Endothelial cell of umbilical vein (primary cell): ENCODE measurements around the gene TMPRSS15. TPM values are rescaled to one million over a fixed set of nuclear protein-coding genes. Genes with fewer than 3 reads are reported as not detected.

ENCODE experiments used
- BruUV-seq: library from RNA; stranded (reverse); fragments of 400-500 nt; replicated peaks from 2 replicates; lab custom pipeline; 2021; lab: Mats Ljungman, UMichigan
- CTCF ChIA-PET: fragments of 300-600, 350-600 bp; sonication (Branson Sonifier 250); formaldehyde crosslinking; loops from one replicate; lab custom pipeline; 2021; ENCODE audit warnings: antibody characterized with exemption, inconsistent platforms; lab: Charles Lee
- POLR2A ChIA-PET: fragments of 300-600, 350-600 bp; sonication (Branson Sonifier 250); formaldehyde crosslinking; loops from one replicate; lab custom pipeline; 2021; ENCODE audit warnings: antibody characterized with exemption, inconsistent platforms; lab: Charles Lee
- DNase-seq: peaks from one replicate; pipeline ENCODE4 v3.0.0-alpha.2; 2011; ENCODE audit warnings: low read depth, low spot score
- FAIRE-seq: peaks from 2 replicates; lab custom pipeline; 2011; peaks lifted over from hg19 to GRCh38; lab: Jason Lieb, UNC
- H2AFZ ChIP-seq: 2 replicates; pipeline ENCODE4 v1.6.0; 2012; ENCODE audit warnings: low read depth, low read length, control low read depth, inconsistent platforms
- H3K27ac ChIP-seq: 2 replicates; pipeline ENCODE4 v1.5.1; 2011; ENCODE audit warnings: low read depth, mild to moderate bottlenecking, control low read depth, low read length, moderate library complexity; ENCODE audit not compliant: insufficient read depth
- H3K27me3 ChIP-seq, 2 experiments: 2 replicates each; pipeline versions ENCODE4 v1.6.0 to v1.6.1; 2011; ENCODE audit warnings: low read length in 2 of 2, mixed read lengths in 1 of 2; ENCODE audit not compliant: control insufficient read depth in 2 of 2, insufficient read depth in 2 of 2
- H3K36me3 ChIP-seq, 2 experiments: 2 replicates in 1 of 2; 3 replicates in 1 of 2; pipeline ENCODE4 v1.5.1; 2011; ENCODE audit warnings: low read length in 2 of 2, mild to moderate bottlenecking in 1 of 2, moderate library complexity in 1 of 2; ENCODE audit not compliant: control insufficient read depth in 2 of 2, insufficient read depth in 2 of 2; ENCODE audit errors: extremely low read depth in 1 of 2
- H3K4me1 ChIP-seq: 3 replicates; pipeline ENCODE4 v1.5.1; 2011; ENCODE audit warnings: mild to moderate bottlenecking, low read length; ENCODE audit not compliant: control insufficient read depth, insufficient read depth; ENCODE audit errors: extremely low read depth
- H3K4me2 ChIP-seq: 2 replicates; pipeline ENCODE4 v1.6.1; 2011; ENCODE audit warnings: low read length, control low read depth, mixed read lengths; ENCODE audit not compliant: insufficient read depth
- H3K4me3 ChIP-seq, 3 experiments: fragments of 200-600 bp in 1 of 3; sonication (generic), shearing (Covaris generic) in 1 of 3; replicated peaks in 1 of 3; 2 replicates each; pipeline ENCODE4 v1.5.1; 2011 to 2016; ENCODE audit warnings: control low read depth in 3 of 3, low read length in 3 of 3, mild to moderate bottlenecking in 2 of 3, inconsistent platforms in 1 of 3, low read depth in 1 of 3, moderate library complexity in 1 of 3; ENCODE audit not compliant: insufficient read depth in 1 of 3
- H3K79me2 ChIP-seq: 2 replicates; pipeline ENCODE4 v1.6.0; 2012; ENCODE audit warnings: low read length, inconsistent platforms; ENCODE audit not compliant: control insufficient read depth, insufficient read depth
- H3K9ac ChIP-seq: replicated peaks from 2 replicates; pipeline ENCODE3; 2011; ENCODE audit warnings: low read length, control low read depth; ENCODE audit not compliant: insufficient read depth; ENCODE audit errors: extremely low read depth
- H3K9me1 ChIP-seq: replicated peaks from 3 replicates; pipeline ENCODE4 v1.6.0; 2011; ENCODE audit warnings: mild to moderate bottlenecking, low read length; ENCODE audit not compliant: control insufficient read depth, insufficient read depth; ENCODE audit errors: extremely low read depth
- H3K9me3 ChIP-seq: replicated peaks from 2 replicates; pipeline ENCODE4 v1.5.1; 2012; ENCODE audit warnings: low read length, inconsistent platforms; ENCODE audit not compliant: control insufficient read depth, insufficient read depth
- H4K20me1 ChIP-seq: replicated peaks from 2 replicates; pipeline ENCODE3; 2011; ENCODE audit warnings: mild to moderate bottlenecking, low read length; ENCODE audit not compliant: control insufficient read depth, insufficient read depth; ENCODE audit errors: extremely low read depth
- CTCF ChIP-seq, 2 donors: IDR thresholded peaks; 1 replicate in 1 of 2; 2 replicates in 1 of 2; pipeline ENCODE4 v1.5.1; 2011; ENCODE audit warnings: low read length in 2 of 2, mild to moderate bottlenecking in 2 of 2, moderate library complexity in 2 of 2, control low read depth in 1 of 2, inconsistent platforms in 1 of 2, low read depth in 1 of 2; ENCODE audit not compliant: insufficient read depth in 1 of 2; ENCODE audit errors: extremely low read depth in 1 of 2
- EZH2 ChIP-seq: IDR thresholded peaks from 2 replicates; pipeline ENCODE4 v1.6.1; 2012; ENCODE audit warnings: borderline replicate concordance, low read depth, mild to moderate bottlenecking, moderate library complexity, low read length, inconsistent platforms; ENCODE audit not compliant: severe bottlenecking
- FOS ChIP-seq: IDR thresholded peaks from 2 replicates; pipeline ENCODE4 v1.6.1; 2011; ENCODE audit warnings: mild to moderate bottlenecking, low read length, moderate library complexity, borderline replicate concordance; ENCODE audit not compliant: insufficient read depth
- GATA2 ChIP-seq: IDR thresholded peaks from 2 replicates; pipeline ENCODE4 v1.7.0; 2011; ENCODE audit warnings: low read depth, mild to moderate bottlenecking, moderate library complexity, mixed read lengths, low read length; ENCODE audit not compliant: insufficient read length, insufficient read depth
- JUN ChIP-seq: IDR thresholded peaks from 2 replicates; pipeline ENCODE4 v1.6.1; 2011; ENCODE audit warnings: borderline replicate concordance, low read depth; ENCODE audit not compliant: insufficient read length, insufficient read depth
- MYC ChIP-seq: IDR thresholded peaks from one replicate; pipeline ENCODE4 v1.6.1; 2011; ENCODE audit warnings: mild to moderate bottlenecking, low read depth, low read length
- POLR2A ChIP-seq: IDR thresholded peaks from 2 replicates; pipeline ENCODE4 v1.6.1; 2012; ENCODE audit warnings: low read depth, mild to moderate bottlenecking, control low read depth, low read length
- POLR2AphosphoS5 ChIP-seq: IDR thresholded peaks from 2 replicates; pipeline ENCODE4 v1.6.1; 2012; ENCODE audit warnings: low read depth, mild to moderate bottlenecking, control low read depth, low read length, moderate library complexity; ENCODE audit not compliant: insufficient read depth
- dilution Hi-C: fragments of 300-500 bp; cut with MboI; formaldehyde crosslinking; loops from one replicate; pipeline ENCODE4 v1.15.0; 2019; ENCODE audit warnings: low sequenced_read_pairs; ENCODE audit not compliant: extremely low pct_ligation_motif_present
- intact Hi-C: fragments of 100-400 bp; cut with micrococcal nuclease; formaldehyde crosslinking; loops from one replicate; pipeline ENCODE4 v1.10.0; 2022
- polyA plus RNA-seq, 4 experiments: library from polyadenylated mRNA; depleted of rRNA in 3 of 4; stranded (reverse) in 3 of 4; unstranded in 1 of 4; fragments of >200 nt; gene quantifications; 2 replicates each; pipeline versions ENCODE4 v1.2.1 to v1.2.3, GENCODE V29; 2011 to 2012; ENCODE audit warnings: missing spikeins in 1 of 4
- total RNA-seq: library from RNA; stranded (reverse); gene quantifications from 2 replicates; pipeline ENCODE4 v1.2.3, GENCODE V29; 2021
- TF ChIP-seq, protein P1 (sequence below): IDR thresholded peaks from 2 replicates; pipeline ENCODE4 v1.6.1; 2011; ENCODE audit not compliant: insufficient read depth, insufficient read length

TMPRSS15 gene
- total and polyA plus RNA-seq, 2 donors (not counting 3 experiments of a cell fraction or from before 2014, with no cell fraction given): not detected

- Histone ChIP-seq H3K4me3 (no peak overlapping the region), H3K27ac (no peak overlapping the region), H3K9me1 (no peaks in the 10 kb centered on the region), H3K36me3 (no peaks in the 10 kb centered on the region), H4K20me1 (no peaks in the 10 kb centered on the region), H2AFZ (no peak overlapping the region), H3K79me2 (no peaks in the 10 kb centered on the region), H3K9me3 (no peaks in the 10 kb centered on the region), H3K9ac (no peak overlapping the region), H3K4me1 (no peaks in the 10 kb centered on the region), H3K4me2 (no peak overlapping the region), H3K27me3 (no peaks in the 10 kb centered on the region)
- dilution Hi-C loops (no loop called here), intact Hi-C loops (no loop called here)
- CTCF ChIA-PET: no interaction called here
- POLR2A ChIA-PET: no interaction called here
- TF ChIP-seq JUN: no peak
- TF ChIP-seq FOS: no peak
- no peak for TF ChIP-seq GATA2
- no peak for TF ChIP-seq MYC
- no peak for TF ChIP-seq POLR2AphosphoS5
- no peak for TF ChIP-seq EZH2
- TF ChIP-seq CTCF (IDR thresholded peaks at IDR 0.05; ENCODE audit: extremely low read depth in 1 of 2, insufficient read depth in 1 of 2, low read depth in 1 of 2, low read length in 2 of 2): no peak
- TF ChIP-seq, protein P1, sequence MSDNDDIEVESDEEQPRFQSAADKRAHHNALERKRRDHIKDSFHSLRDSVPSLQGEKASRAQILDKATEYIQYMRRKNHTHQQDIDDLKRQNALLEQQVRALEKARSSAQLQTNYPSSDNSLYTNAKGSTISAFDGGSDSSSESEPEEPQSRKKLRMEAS: no peak
- no peak for TF ChIP-seq POLR2A
- DNase-seq: no peak
- no peak for FAIRE-seq
- BruUV-seq: no TSS peak
These were observed 46.8 kb downstream of the TMPRSS15 start for GRCh38 chr21:18356801-18357200.
